OCI-LY1 (cell line): ENCODE results near the gene PHETA2.

Experiments used
- H2AFZ ChIP-seq: fragments of 200-600 bp; sonication (generic), shearing (Covaris generic); 2 replicates; pipeline ENCODE4 v1.6.0; 2014; ENCODE audit warnings: antibody characterized with exemption, mild to moderate bottlenecking, low read length
- H3F3A ChIP-seq: fragments of 200-600 bp; sonication (generic), shearing (Covaris generic); 2 replicates; pipeline ENCODE4 v1.6.0; 2014; ENCODE audit warnings: mild to moderate bottlenecking, antibody characterized with exemption, low read length, moderate library complexity; ENCODE audit not compliant: insufficient read depth
- H3K27ac ChIP-seq: fragments of 200-600 bp; sonication (generic); 2 replicates; pipeline ENCODE4 v1.5.1; 2014; ENCODE audit warnings: low read length, mixed run types, mild to moderate bottlenecking, low read depth; ENCODE audit not compliant: poor library complexity, severe bottlenecking
- H3K27me3 ChIP-seq: fragments of 200-600 bp; sonication (generic); 2 replicates; pipeline ENCODE4 v1.6.0; 2014; ENCODE audit warnings: antibody characterized with exemption, mild to moderate bottlenecking, low read length, moderate library complexity; ENCODE audit not compliant: insufficient read depth
- H3K36me3 ChIP-seq: fragments of 200-600 bp; sonication (generic); 2 replicates; pipeline ENCODE4 v1.6.1; 2014; ENCODE audit warnings: mild to moderate bottlenecking, antibody characterized with exemption, low read length, moderate library complexity, mixed read lengths; ENCODE audit not compliant: insufficient read depth
- H3K4me1 ChIP-seq: fragments of 200-600 bp; sonication (generic); 2 replicates; pipeline ENCODE4 v1.5.1; 2014; ENCODE audit warnings: mild to moderate bottlenecking, low read length, moderate library complexity; ENCODE audit not compliant: insufficient read depth, severe bottlenecking
- H3K4me2 ChIP-seq: fragments of 200-600 bp; sonication (generic), shearing (Covaris generic); 2 replicates; pipeline ENCODE4 v1.6.1; 2014; ENCODE audit warnings: low read length
- H3K4me3 ChIP-seq: fragments of 200-600 bp; sonication (generic); 2 replicates; pipeline ENCODE4 v1.5.1; 2014; ENCODE audit warnings: low read length, low read depth, mild to moderate bottlenecking, mixed read lengths; ENCODE audit not compliant: poor library complexity, severe bottlenecking
- H3K79me2 ChIP-seq: fragments of 200-600 bp; shearing (Covaris generic); 2 replicates; pipeline ENCODE4 v1.6.1; 2016; ENCODE audit warnings: mixed run types, low read length, mixed read lengths; ENCODE audit not compliant: insufficient read depth
- H3K9ac ChIP-seq: fragments of 200-600 bp; sonication (generic), shearing (Covaris generic); 2 replicates; pipeline ENCODE4 v1.6.1; 2014; ENCODE audit warnings: mild to moderate bottlenecking, low read length, mixed read lengths
- H3K9me2 ChIP-seq: fragments of 200-600 bp; sonication (generic), shearing (Covaris generic); 2 replicates; pipeline ENCODE4 v1.6.1; 2014; ENCODE audit warnings: low read depth, mild to moderate bottlenecking, low read length, mixed read lengths
- H3K9me3 ChIP-seq: fragments of 200-600 bp; shearing (Covaris generic); 2 replicates; pipeline ENCODE4 v1.6.1; 2014; ENCODE audit warnings: low read length, mixed read lengths
- H4K20me1 ChIP-seq: fragments of 200-600 bp; sonication (generic), shearing (Covaris generic); 2 replicates; pipeline ENCODE4 v1.6.0; 2016; ENCODE audit warnings: mild to moderate bottlenecking, low read length; ENCODE audit not compliant: insufficient read depth
- CTCF ChIP-seq: fragments of 200-600 bp; sonication (generic), shearing (Covaris generic); IDR thresholded peaks from 2 replicates; pipeline ENCODE4 v1.5.1; 2017; ENCODE audit warnings: mild to moderate bottlenecking, antibody characterized with exemption, low read length, moderate library complexity, mixed read lengths
- EZH2 ChIP-seq: fragments of 200-600 bp; sonication (generic), shearing (Covaris generic); IDR thresholded peaks from 2 replicates; pipeline ENCODE4 v1.8.0; 2017; ENCODE audit warnings: borderline replicate concordance, mixed run types, mild to moderate bottlenecking, antibody characterized with exemption, low read length, moderate library complexity, mixed read lengths

PHETA2 gene

GRCh38 chr22:42033263-42034181 lies 40.5 kb upstream of the PHETA2 start:
- no peak overlapping the region for H3K4me2 ChIP-seq
- H3K4me1 ChIP-seq, result no peaks in the 10 kb centered on the region
- H3K4me3 ChIP-seq, result no peak overlapping the region
- no peaks in the 10 kb centered on the region for H3K79me2 ChIP-seq
- peaks cover 20% of the 10 kb centered on the region for H3K9me3 ChIP-seq
- no peaks in the 10 kb centered on the region for H3K9me2 ChIP-seq
- no peaks in the 10 kb centered on the region for H3F3A ChIP-seq
- H2AFZ ChIP-seq, result no peak overlapping the region
- TF ChIP-seq CTCF (no peak), EZH2 (no peak)
- no peaks in the 10 kb centered on the region for H4K20me1 ChIP-seq
- no peaks in the 10 kb centered on the region; the same call in 1 of the 2 replicates for H3K27me3 ChIP-seq
- no peak overlapping the region for H3K9ac ChIP-seq
- no peak overlapping the region for H3K27ac ChIP-seq
- no peaks in the 10 kb centered on the region; the same call in 1 of the 2 replicates for H3K36me3 ChIP-seq

GRCh38 chr22:42035256-42035655 lies 38.8 kb upstream of the PHETA2 start:
- no peaks in the 10 kb centered on the region for H3K4me1 ChIP-seq
- H4K20me1 ChIP-seq, result no peaks in the 10 kb centered on the region
- no peaks in the 10 kb centered on the region; the same call in 1 of the 2 replicates for H3K36me3 ChIP-seq
- no peak overlapping the region for H3K27ac ChIP-seq
- H3K79me2 ChIP-seq, result no peaks in the 10 kb centered on the region
- H3K9me2 ChIP-seq, result no peaks in the 10 kb centered on the region
- no peak overlapping the region for H3K4me2 ChIP-seq
- H3K9me3 ChIP-seq, result peaks cover 17% of the 10 kb centered on the region
- no peaks in the 10 kb centered on the region; the same call in 1 of the 2 replicates for H3K27me3 ChIP-seq
- H3K9ac ChIP-seq, result no peak overlapping the region
- no peaks in the 10 kb centered on the region for H3F3A ChIP-seq
- no peak overlapping the region for H2AFZ ChIP-seq
- no peak overlapping the region for H3K4me3 ChIP-seq
- TF ChIP-seq EZH2 (no peak), CTCF (no peak)

GRCh38 chr22:42039271-42039670 lies 34.8 kb upstream of the PHETA2 start:
- Histone ChIP-seq H3K4me3 (no peak overlapping the region), H3K36me3 (no peaks in the 10 kb centered on the region; the same call in 1 of the 2 replicates), H3K79me2 (no peaks in the 10 kb centered on the region), H3K9me2 (no peaks in the 10 kb centered on the region), H3K27me3 (no peaks in the 10 kb centered on the region; the same call in 1 of the 2 replicates), H4K20me1 (no peaks in the 10 kb centered on the region), H3K9ac (no peak overlapping the region), H3K4me1 (no peaks in the 10 kb centered on the region), H2AFZ (no peak overlapping the region), H3F3A (no peaks in the 10 kb centered on the region), H3K27ac (no peak overlapping the region), H3K4me2 (no peak overlapping the region), H3K9me3 (peaks cover 9% of the 10 kb centered on the region)
- no peak for TF ChIP-seq CTCF
- no peak for TF ChIP-seq EZH2
